IMR-90 (cell line): Measurements from ENCODE around the gene SSX2IP. TPM values are rescaled to one million over a fixed set of nuclear protein-coding genes. Genes with fewer than 3 reads are reported as not detected.
"Not testable (repeated sequence)": the region's sequence is repeated elsewhere in the genome, so short reads cannot be mapped to it uniquely, and the experiment has no call there.

ENCODE experiments used
- ATAC-seq: fragments of 200-7000 bp; cut with Tn5 transposase; 2 replicates; pipeline ENCODE4 v1.9.1; 2020; ENCODE audit warnings: low read depth, mild to moderate bottlenecking, moderate library complexity
- BruUV-seq: library from RNA; stranded (reverse); fragments of 400-500 nt; replicated peaks from 2 replicates; lab custom pipeline; 2021; lab: Mats Ljungman, UMichigan
- CTCF ChIA-PET: fragments of 300-600 bp; formaldehyde crosslinking; extraction: SDS; loops from one replicate; lab custom pipeline; 2021; ENCODE audit warnings: antibody characterized with exemption; lab: Yijun Ruan, JAX
- POLR2A ChIA-PET: fragments of 300-600 bp; sonication (Branson Sonifier 250); formaldehyde crosslinking; loops from one replicate; lab custom pipeline; 2022; ENCODE audit warnings: antibody characterized with exemption; ENCODE audit not compliant: unreplicated experiment; lab: Charles Lee
- DNase-seq: peaks from one replicate; pipeline ENCODE4 v3.0.0; 2013
- H2AFZ ChIP-seq: replicated peaks from 2 replicates; pipeline ENCODE3; 2013; ENCODE audit warnings: low read length, mild to moderate bottlenecking; ENCODE audit not compliant: poor library complexity
- H2AK5ac ChIP-seq: 2 replicates; pipeline ENCODE4 v1.6.1; 2013; ENCODE audit warnings: low read depth, low read length, inconsistent platforms
- H2AK9ac ChIP-seq: replicated peaks from 2 replicates; pipeline ENCODE3; 2013; ENCODE audit warnings: mild to moderate bottlenecking, low read depth, low read length, moderate library complexity; ENCODE audit not compliant: poor library complexity
- H2BK120ac ChIP-seq: 2 replicates; pipeline ENCODE4 v1.6.1; 2013; ENCODE audit warnings: low read depth, low read length, inconsistent platforms
- H2BK15ac ChIP-seq: 3 replicates; pipeline ENCODE4 v1.6.1; 2013; ENCODE audit warnings: low read depth, low read length, inconsistent platforms
- H2BK20ac ChIP-seq: 2 replicates; pipeline ENCODE4 v1.6.1; 2013; ENCODE audit warnings: low read depth, mild to moderate bottlenecking, inconsistent platforms, low read length, moderate library complexity
- H2BK5ac ChIP-seq: 2 replicates; pipeline ENCODE4 v1.6.1; 2013; ENCODE audit warnings: mild to moderate bottlenecking, low read depth, low read length, inconsistent platforms; ENCODE audit not compliant: poor library complexity, severe bottlenecking
- H3K14ac ChIP-seq: replicated peaks from 2 replicates; pipeline ENCODE4 v1.6.1; 2013; ENCODE audit warnings: low read depth, low read length, inconsistent platforms
- H3K18ac ChIP-seq: 2 replicates; pipeline ENCODE4 v1.6.1; 2013; ENCODE audit warnings: low read depth, low read length, control low read depth
- H3K23ac ChIP-seq: 2 replicates; pipeline ENCODE4 v1.6.1; 2013; ENCODE audit warnings: low read depth, low read length, inconsistent platforms
- H3K27ac ChIP-seq: 2 replicates; pipeline ENCODE4 v1.5.1; 2013; ENCODE audit warnings: mild to moderate bottlenecking, control low read depth, low read length; ENCODE audit not compliant: insufficient read depth
- H3K27me3 ChIP-seq: 2 replicates; pipeline ENCODE4 v1.6.1; 2013; ENCODE audit warnings: low read length; ENCODE audit not compliant: control insufficient read depth, insufficient read depth
- H3K36me3 ChIP-seq: 2 replicates; pipeline ENCODE4 v1.6.1; 2013; ENCODE audit warnings: low read length, mixed read lengths; ENCODE audit not compliant: control insufficient read depth, insufficient read depth
- H3K4ac ChIP-seq: 2 replicates; pipeline ENCODE4 v1.6.1; 2013; ENCODE audit warnings: low read depth, low read length, inconsistent platforms
- H3K4me1 ChIP-seq: 2 replicates; pipeline ENCODE4 v1.6.1; 2013; ENCODE audit warnings: low read length, mixed read lengths; ENCODE audit not compliant: control insufficient read depth, insufficient read depth
- H3K4me2 ChIP-seq: 2 replicates; pipeline ENCODE4 v1.6.1; 2013; ENCODE audit warnings: low read depth, mild to moderate bottlenecking, control low read depth, low read length, moderate library complexity
- H3K4me3 ChIP-seq: 2 replicates; pipeline ENCODE4 v1.5.1; 2013; ENCODE audit warnings: low read depth, mild to moderate bottlenecking, control low read depth, low read length, moderate library complexity; ENCODE audit not compliant: insufficient read depth
- H3K56ac ChIP-seq: 2 replicates; pipeline ENCODE4 v1.6.1; 2013; ENCODE audit warnings: low read length, inconsistent platforms; ENCODE audit not compliant: insufficient read depth; ENCODE audit errors: extremely low read depth
- H3K79me1 ChIP-seq, 2 experiments: 2 replicates each; pipeline ENCODE4 v1.6.1; 2013; ENCODE audit warnings: low read length in 2 of 2, inconsistent platforms in 1 of 2, low read depth in 1 of 2
- H3K9ac ChIP-seq: 2 replicates; pipeline ENCODE4 v1.6.1; 2013; ENCODE audit warnings: low read depth, low read length, control low read depth
- H3K9me1 ChIP-seq: 2 replicates; pipeline ENCODE4 v1.6.1; 2013; ENCODE audit warnings: low read length, inconsistent platforms; ENCODE audit not compliant: insufficient read depth
- H3K9me3 ChIP-seq: 2 replicates; pipeline ENCODE4 v1.6.1; 2013; ENCODE audit warnings: low read length; ENCODE audit not compliant: control insufficient read depth, insufficient read depth
- H4K20me1 ChIP-seq: 2 replicates; pipeline ENCODE4 v1.6.1; 2013; ENCODE audit warnings: low read length, inconsistent platforms; ENCODE audit not compliant: insufficient read depth
- H4K5ac ChIP-seq: 2 replicates; pipeline ENCODE4 v1.6.1; 2013; ENCODE audit warnings: mild to moderate bottlenecking, low read depth, low read length, control low read depth
- H4K8ac ChIP-seq, 2 experiments: 2 replicates each; pipeline ENCODE4 v1.6.1; 2013; ENCODE audit warnings: low read depth in 2 of 2, low read length in 2 of 2, control low read depth in 1 of 2, inconsistent platforms in 1 of 2
- H4K91ac ChIP-seq: 2 replicates; pipeline ENCODE4 v1.6.1; 2013; ENCODE audit warnings: low read depth, low read length, inconsistent platforms; ENCODE audit not compliant: insufficient read depth
- CTCF ChIP-seq: conservative IDR thresholded peaks from 2 replicates; pipeline ENCODE4 v1.5.1; 2012; ENCODE audit warnings: mild to moderate bottlenecking, low read depth, low read length, improper control_type of control experiment
- ELK1 ChIP-seq: fragments of 150-350 bp; IDR thresholded peaks from 2 replicates; pipeline ENCODE4 v1.6.1; 2016; ENCODE audit warnings: low read depth, mild to moderate bottlenecking, low read length, moderate library complexity, borderline replicate concordance
- POLR2A ChIP-seq: IDR thresholded peaks from 2 replicates; pipeline ENCODE4 v1.6.1; 2012; ENCODE audit warnings: mild to moderate bottlenecking, low read depth, low read length
- RAD21 ChIP-seq: IDR thresholded peaks from 2 replicates; pipeline ENCODE4 v1.6.1; 2012; ENCODE audit warnings: low read length, improper control_type of control experiment
- RCOR1 ChIP-seq: IDR thresholded peaks from 2 replicates; pipeline ENCODE4 v1.6.1; 2012; ENCODE audit warnings: mild to moderate bottlenecking, low read length, improper control_type of control experiment; ENCODE audit not compliant: insufficient replicate concordance
- WGBS, 2 experiments: methylation state at CpG; one replicate each; pipeline versions ENCODE4 v1.1.5 to v1.1.7; 2013; ENCODE audit warnings: missing lambda C conversion rate in 2 of 2; ENCODE audit not compliant: insufficient read length in 1 of 2; ENCODE audit errors: extremely low coverage in 2 of 2; 5-methylcytosine and 5-hydroxymethylcytosine counted together
- dilution Hi-C: fragments of 300-500 bp; cut with HindIII; formaldehyde crosslinking; loops from one replicate; pipeline ENCODE4 v1.14.3; 2018; ENCODE audit warnings: low sequenced_read_pairs; ENCODE audit not compliant: unreplicated experiment
- in situ Hi-C: fragments of 300-500 bp; cut with MboI; formaldehyde crosslinking; loops from 3 replicates; pipeline ENCODE4 v1.14.3; 2019; ENCODE audit warnings: low sequenced_read_pairs, inconsistent platforms, mixed read lengths
- intact Hi-C: fragments of 100-400 bp; cut with micrococcal nuclease; formaldehyde crosslinking; loops from 2 replicates; pipeline ENCODE4 v1.10.0; 2022
- polyA plus RNA-seq, 3 experiments: library from polyadenylated mRNA; depleted of rRNA; stranded (reverse); fragments of >200 nt; gene quantifications; 2 replicates each; pipeline ENCODE4 v1.2.3, GENCODE V29; 2012; ENCODE audit warnings: low replicate concordance in 1 of 3
- total RNA-seq: library from RNA; depleted of rRNA; stranded (reverse); fragments of >200 nt; gene quantifications from 2 replicates; pipeline ENCODE4 v1.2.3, GENCODE V29; 2012

The SSX2IP gene
- total and polyA plus RNA-seq, 2 of the 4 experiments (the other 2 are of a cell fraction) = 7.7 to 13.4 TPM

GRCh38 chr1:84597011-84597410, 93.2 kb downstream of the SSX2IP start:
- Histone ChIP-seq H3K4me3 (no peak overlapping the region), H2BK15ac (no peak overlapping the region; the same call in 2 of the 3 replicates), H3K9ac (no peak overlapping the region), H2BK120ac (no peak overlapping the region), H3K4me1 (peaks cover 11% of the 10 kb centered on the region), H4K8ac (no peak overlapping the region), H2AK5ac (no peak overlapping the region), H2BK20ac (peak overlapping the region; percentile 66; the same call in 1 of the 2 replicates), H4K5ac (no peak overlapping the region), H3K14ac (peak overlapping the region; percentile 12; the same call in 1 of the 2 replicates), H4K91ac (no peak overlapping the region; the same call in 1 of the 2 replicates), H3K18ac (no peak overlapping the region), H2BK5ac (no peak overlapping the region), H3K56ac (no peak overlapping the region), H3K4ac (no peak overlapping the region), H3K4me2 (no peak overlapping the region), H3K27ac (no peak overlapping the region), H3K79me1 (no peaks in the 10 kb centered on the region), H4K20me1 (no peaks in the 10 kb centered on the region), H3K23ac (no peak overlapping the region), H3K36me3 (no peaks in the 10 kb centered on the region), H2AK9ac (no peak overlapping the region), H3K27me3 (no peaks in the 10 kb centered on the region), H3K9me3 (no peaks in the 10 kb centered on the region), H2AFZ (no peak overlapping the region), H3K9me1 (peaks cover 11% of the 10 kb centered on the region)
- POLR2A ChIA-PET = no interaction called here
- TF ChIP-seq CTCF (no peak), RCOR1 (no peak), ELK1 (no peak), POLR2A (no peak), RAD21 (no peak)
- in situ Hi-C loops = no loop called here
- no peak for DNase-seq
- dilution Hi-C loops = no loop called here
- WGBS, 2 experiments = no CpG with 5 or more reads among the region's 1 CpG
- intact Hi-C loops = no loop called here
- no peak for ATAC-seq
- BruUV-seq = no TSS peak
- CTCF ChIA-PET = no interaction called here

DNA sequence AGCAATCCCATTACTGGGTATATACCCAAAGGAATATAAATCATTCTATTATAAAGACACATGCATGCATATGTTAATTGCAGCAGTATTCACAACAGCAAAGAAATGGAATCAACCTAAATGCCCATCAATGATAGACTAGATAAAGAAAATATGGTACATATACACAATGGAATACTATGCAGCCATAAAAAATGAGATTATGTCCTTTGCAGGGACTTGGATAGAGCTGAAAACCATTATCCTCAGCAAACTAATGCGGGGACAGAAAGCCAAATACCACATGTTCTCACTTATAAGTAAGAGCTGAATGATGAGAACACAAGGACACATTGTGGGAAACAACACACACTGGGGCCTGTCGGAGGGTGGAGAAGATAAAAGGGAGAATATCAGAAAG, 95.3 kb downstream of the SSX2IP start:
- H3K18ac ChIP-seq, H2AK9ac ChIP-seq, H3K27me3 ChIP-seq, H3K9ac ChIP-seq, in situ Hi-C loops, H3K23ac ChIP-seq, H3K9me3 ChIP-seq, BruUV-seq, H3K4me3 ChIP-seq, H2BK5ac ChIP-seq, H2AK5ac ChIP-seq, ATAC-seq, H3K4ac ChIP-seq, H4K5ac ChIP-seq, H2BK15ac ChIP-seq, H3K36me3 ChIP-seq, H3K56ac ChIP-seq, dilution Hi-C loops, H4K8ac ChIP-seq, H2BK120ac ChIP-seq, CTCF ChIA-PET, POLR2A ChIA-PET, H3K79me1 ChIP-seq, DNase-seq, H2AFZ ChIP-seq, H3K27ac ChIP-seq, H3K14ac ChIP-seq, H3K4me2 ChIP-seq, H4K20me1 ChIP-seq, intact Hi-C loops, H4K91ac ChIP-seq, H2BK20ac ChIP-seq, H3K9me1 ChIP-seq: not testable (repeated sequence)
- peaks cover 11% of the 10 kb centered on the region for H3K4me1 ChIP-seq
- no CpG with 5 or more reads among the region's 2 CpGs for WGBS, 2 experiments
